Measurements from ENCODE around the gene RRM1. TPM values are rescaled to one million over a fixed set of nuclear protein-coding genes. Genes with fewer than 3 reads are reported as not detected.

The RRM1 gene
- total and polyA plus RNA-seq, 2 donors from 2014 or later: 17.7 to 33.0 TPM

DNA sequence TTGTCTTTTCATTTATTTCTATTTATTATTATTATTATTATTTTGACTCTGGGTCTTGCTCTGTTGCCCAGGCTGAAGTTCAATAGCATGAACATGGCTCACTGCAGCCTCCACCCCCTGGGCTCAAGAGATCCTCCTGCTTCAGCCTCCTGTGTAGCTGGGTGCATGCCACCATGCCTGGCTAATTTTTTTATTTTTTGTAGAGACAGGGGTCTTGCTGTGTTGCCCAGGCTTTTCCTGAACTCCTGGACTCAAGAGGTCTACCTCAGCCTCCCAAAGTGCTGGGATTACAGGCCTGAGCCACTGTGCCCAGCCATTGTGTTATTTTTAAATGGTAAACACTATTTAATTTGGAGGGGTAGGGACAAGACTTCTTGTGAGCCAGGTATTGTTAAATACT lies 23.3 kb upstream of the RRM1 start:
- no peak for TF ChIP-seq CTCF (IDR thresholded peaks at IDR 0.05; ENCODE audit: borderline replicate concordance, extremely low read depth, insufficient read depth)
- Histone ChIP-seq H3K4me3 (ENCODE audit: low read length in 3 of 3) (no peak overlapping the region), H3K27ac (ENCODE audit: low read depth in 2 of 2, low read length in 2 of 2) (no peak overlapping the region), H3K36me3 (ENCODE audit: control insufficient read depth in 2 of 3, insufficient read depth in 3 of 3, low read length in 3 of 3) (no peaks in the 10 kb centered on the region), H3K9me3 (ENCODE audit: control insufficient read depth in 2 of 3, insufficient read depth in 1 of 3, low read length in 3 of 3) (no peaks in the 10 kb centered on the region), H3K9ac (ENCODE audit: low read length in 3 of 3) (no peak overlapping the region), H3K27me3 (ENCODE audit: control insufficient read depth, insufficient read depth, low read length) (no peaks in the 10 kb centered on the region), H3K4me1 (ENCODE audit: control insufficient read depth in 2 of 3, insufficient read depth in 2 of 3, low read depth in 1 of 3, low read length in 3 of 3) (no peaks in the 10 kb centered on the region)
- FAIRE-seq (no peak), DNase-seq (no peak)
- intact Hi-C loops (cut with DNase I): loop anchor here (5.0 kb wide), 1 partner anchor 219 kb away; no protein-coding TSS in a partner anchor

GRCh38 chr11:4071914-4072313 lies 22.7 kb upstream of the RRM1 start:
- no peaks in the 10 kb centered on the region for H3K9me3 ChIP-seq (ENCODE audit: control insufficient read depth in 2 of 3, insufficient read depth in 1 of 3, low read length in 3 of 3)

GRCh38 chr11:4072668-4073285 lies 21.8 kb upstream of the RRM1 start:
- Histone ChIP-seq H3K4me3 (ENCODE audit: low read length in 3 of 3) (no peak overlapping the region), H3K36me3 (ENCODE audit: control insufficient read depth in 2 of 3, insufficient read depth in 3 of 3, low read length in 3 of 3) (no peaks in the 10 kb centered on the region), H3K27me3 (ENCODE audit: control insufficient read depth, insufficient read depth, low read length) (no peaks in the 10 kb centered on the region), H3K9ac (ENCODE audit: low read length in 3 of 3) (no peak overlapping the region), H3K27ac (ENCODE audit: low read depth in 2 of 2, low read length in 2 of 2) (no peak overlapping the region), H3K4me1 (ENCODE audit: control insufficient read depth in 2 of 3, insufficient read depth in 2 of 3, low read depth in 1 of 3, low read length in 3 of 3) (no peaks in the 10 kb centered on the region), H3K9me3 (ENCODE audit: control insufficient read depth in 2 of 3, insufficient read depth in 1 of 3, low read length in 3 of 3) (no peaks in the 10 kb centered on the region)
- TF ChIP-seq CTCF (IDR thresholded peaks at IDR 0.05; ENCODE audit: borderline replicate concordance, extremely low read depth, insufficient read depth): peak; percentile 91
- DNase-seq (peak in 4 of 5 donors; percentile 63 to 91 (median 79)), FAIRE-seq (peak; percentile 92)
- intact Hi-C loops (cut with DNase I): loop anchor here (5.0 kb wide), 1 partner anchor 220 kb away; no protein-coding TSS in a partner anchor

More at GRCh38 chr11:4071914-4072313, 22.7 kb upstream of the RRM1 start:
- no peak for TF ChIP-seq CTCF (IDR thresholded peaks at IDR 0.05; ENCODE audit: borderline replicate concordance, extremely low read depth, insufficient read depth)
- Histone ChIP-seq H3K4me1 (ENCODE audit: control insufficient read depth in 2 of 3, insufficient read depth in 2 of 3, low read depth in 1 of 3, low read length in 3 of 3) (no peaks in the 10 kb centered on the region), H3K27me3 (ENCODE audit: control insufficient read depth, insufficient read depth, low read length) (no peaks in the 10 kb centered on the region), H3K27ac (ENCODE audit: low read depth in 2 of 2, low read length in 2 of 2) (no peak overlapping the region), H3K4me3 (ENCODE audit: low read length in 3 of 3) (no peak overlapping the region), H3K9ac (ENCODE audit: low read length in 3 of 3) (no peak overlapping the region), H3K36me3 (ENCODE audit: control insufficient read depth in 2 of 3, insufficient read depth in 3 of 3, low read length in 3 of 3) (no peaks in the 10 kb centered on the region)
- intact Hi-C loops (cut with DNase I): loop anchor here (5.0 kb wide), 1 partner anchor 220 kb away; no protein-coding TSS in a partner anchor
- DNase-seq (peak in 2 of 5 donors; percentile 50 to 59), FAIRE-seq (no peak)
